HG03439 (cell line): Measurements from ENCODE around the gene ZFAND4.
"Not testable (repeated sequence)": the region's sequence is repeated elsewhere in the genome, so short reads cannot be mapped to it uniquely, and the experiment has no call there.

ENCODE experiments used
- ATAC-seq: cut with Tn5 transposase; IDR thresholded peaks from one replicate; pipeline ENCODE4 v1.9.1; 2021; ENCODE audit warnings: mild to moderate bottlenecking, moderate library complexity; ENCODE audit not compliant: unreplicated experiment

Gene ZFAND4

GRCh38 chr10:45592432-45592831 is 80.1 kb downstream of the ZFAND4 start:
- no peak for ATAC-seq

GRCh38 chr10:45591280-45591679 is 81.3 kb downstream of the ZFAND4 start:
- no peak for ATAC-seq

- ATAC-seq, result no peak
Observed at GRCh38 chr10:45589868-45590267, 82.7 kb downstream of the ZFAND4 start.

GRCh38 chr10:45589009-45589408 is 83.6 kb downstream of the ZFAND4 start:
- ATAC-seq, result no peak

- ATAC-seq, result no peak
Observed at GRCh38 chr10:45586028-45586824, 86.3 kb downstream of the ZFAND4 start.

- no peak for ATAC-seq
Observed at GRCh38 chr10:45585131-45585530, 87.4 kb downstream of the ZFAND4 start.

- ATAC-seq, result no peak
Observed at GRCh38 chr10:45582386-45582781, 90.2 kb downstream of the ZFAND4 start.

GRCh38 chr10:45581582-45582385 is 90.8 kb downstream of the ZFAND4 start:
- ATAC-seq, result no peak

- peak; percentile 33 for ATAC-seq
Observed at GRCh38 chr10:45581216-45581549, 91.4 kb downstream of the ZFAND4 start.

- peak; percentile 65 for ATAC-seq
Observed at GRCh38 chr10:45580371-45581215, 92.0 kb downstream of the ZFAND4 start.

GRCh38 chr10:45578384-45578971 is 94.1 kb downstream of the ZFAND4 start:
- ATAC-seq, result no peak

- no peak for ATAC-seq
Observed at GRCh38 chr10:45575966-45576597, 96.5 kb downstream of the ZFAND4 start.

- not testable (repeated sequence) for ATAC-seq
Observed at GRCh38 chr10:45575032-45575761, 97.4 kb downstream of the ZFAND4 start.

GRCh38 chr10:45569471-45569870 is 103.1 kb downstream of the ZFAND4 start:
- no peak for ATAC-seq

GRCh38 chr10:45566415-45566814 is 106.2 kb downstream of the ZFAND4 start:
- ATAC-seq, result no peak
